IPS DF 19.7 (cell line): ENCODE results near the gene P3H3.
A peak's percentile ranks its signal among the peaks of the same experiment; 100 is the strongest.

ENCODE experiments used
- DNase-seq: peaks from one replicate; pipeline ENCODE4 v3.0.0-alpha.2; 2013; ENCODE audit warnings: low read depth, low spot score

Gene P3H3, protein sequence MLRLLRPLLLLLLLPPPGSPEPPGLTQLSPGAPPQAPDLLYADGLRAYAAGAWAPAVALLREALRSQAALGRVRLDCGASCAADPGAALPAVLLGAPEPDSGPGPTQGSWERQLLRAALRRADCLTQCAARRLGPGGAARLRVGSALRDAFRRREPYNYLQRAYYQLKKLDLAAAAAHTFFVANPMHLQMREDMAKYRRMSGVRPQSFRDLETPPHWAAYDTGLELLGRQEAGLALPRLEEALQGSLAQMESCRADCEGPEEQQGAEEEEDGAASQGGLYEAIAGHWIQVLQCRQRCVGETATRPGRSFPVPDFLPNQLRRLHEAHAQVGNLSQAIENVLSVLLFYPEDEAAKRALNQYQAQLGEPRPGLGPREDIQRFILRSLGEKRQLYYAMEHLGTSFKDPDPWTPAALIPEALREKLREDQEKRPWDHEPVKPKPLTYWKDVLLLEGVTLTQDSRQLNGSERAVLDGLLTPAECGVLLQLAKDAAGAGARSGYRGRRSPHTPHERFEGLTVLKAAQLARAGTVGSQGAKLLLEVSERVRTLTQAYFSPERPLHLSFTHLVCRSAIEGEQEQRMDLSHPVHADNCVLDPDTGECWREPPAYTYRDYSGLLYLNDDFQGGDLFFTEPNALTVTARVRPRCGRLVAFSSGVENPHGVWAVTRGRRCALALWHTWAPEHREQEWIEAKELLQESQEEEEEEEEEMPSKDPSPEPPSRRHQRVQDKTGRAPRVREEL

DNA sequence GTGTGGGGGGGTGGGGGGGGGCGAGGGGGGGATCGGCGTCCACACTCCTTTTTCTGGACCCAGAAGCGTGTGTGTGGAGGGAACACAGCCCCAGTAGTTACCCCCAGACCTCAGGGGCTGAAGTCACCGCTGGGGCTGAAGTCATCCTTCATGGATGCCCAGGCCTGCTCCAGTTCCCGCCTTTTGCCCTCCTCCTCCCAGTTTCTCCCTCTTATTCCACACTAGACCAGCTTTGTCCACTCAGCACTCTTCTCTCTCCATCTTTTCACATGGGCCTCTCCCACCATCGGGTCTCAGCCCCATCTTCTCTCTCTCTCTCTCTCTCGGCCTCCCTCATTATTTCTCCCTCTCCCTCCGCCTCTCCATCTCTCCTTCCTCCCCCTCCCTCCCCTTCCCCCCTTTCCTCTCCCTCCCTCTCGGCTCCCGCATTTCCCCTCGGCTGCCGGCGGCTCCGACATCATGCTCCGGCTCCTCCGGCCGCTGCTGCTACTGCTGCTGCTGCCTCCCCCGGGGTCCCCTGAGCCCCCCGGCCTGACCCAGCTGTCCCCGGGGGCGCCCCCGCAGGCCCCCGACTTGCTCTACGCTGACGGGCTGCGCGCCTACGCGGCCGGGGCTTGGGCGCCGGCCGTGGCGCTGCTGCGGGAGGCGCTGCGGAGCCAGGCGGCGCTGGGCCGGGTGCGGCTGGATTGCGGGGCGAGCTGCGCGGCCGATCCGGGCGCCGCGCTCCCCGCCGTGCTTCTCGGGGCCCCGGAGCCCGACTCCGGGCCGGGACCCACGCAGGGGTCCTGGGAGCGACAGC, at the start of gene P3H3:
P3H3 (plus strand) TSS at position 426 of the 799 bp plus-strand sequence; CDS start at position 460, 34 bp downstream.
- no peak for DNase-seq

DNA sequence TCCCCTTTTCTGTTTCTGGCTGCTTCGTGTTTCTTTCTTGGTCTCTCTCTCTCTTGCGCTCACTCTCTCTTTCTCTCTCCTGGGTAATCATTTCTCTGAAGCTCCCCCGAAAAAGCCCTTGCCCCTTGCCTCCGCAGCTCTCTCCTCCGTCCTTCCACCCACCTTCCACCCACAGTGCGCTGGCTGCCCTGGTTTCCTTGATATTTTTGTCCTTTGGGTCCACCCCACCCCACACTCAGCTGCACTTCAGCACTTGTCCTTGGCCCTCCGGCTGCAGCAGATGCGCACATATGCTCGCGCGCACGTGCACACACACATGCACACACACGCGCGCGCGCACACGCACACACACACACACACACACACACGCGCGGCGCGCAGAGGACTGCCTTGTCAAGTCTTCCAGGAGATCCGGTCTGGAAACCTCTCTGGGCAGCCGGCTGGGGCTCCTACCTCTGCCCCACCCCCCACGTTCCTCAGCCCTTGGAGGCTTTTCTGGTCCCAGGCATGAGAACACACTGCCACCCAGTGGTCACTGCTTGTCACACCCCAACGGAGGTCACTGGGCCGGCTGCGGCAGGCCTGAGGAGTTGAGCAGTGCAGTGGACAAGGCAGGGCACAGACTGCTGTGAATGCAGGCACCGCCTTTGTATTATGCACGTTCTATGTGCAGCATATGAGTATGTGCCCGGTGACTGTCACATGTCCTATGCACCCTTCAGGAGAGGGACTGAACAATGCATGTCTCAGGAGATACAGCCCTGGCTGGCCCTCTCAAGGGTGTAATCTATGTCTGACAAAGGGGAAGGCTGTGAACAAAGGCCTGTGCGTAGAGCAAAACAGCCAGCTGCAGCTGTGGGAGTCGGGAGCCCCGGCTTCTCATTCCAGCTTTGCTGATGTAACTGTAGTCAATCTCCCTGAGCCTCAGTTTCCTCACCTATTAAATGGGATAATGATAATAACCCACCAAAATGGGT, 49.3 kb upstream of the P3H3 start:
- peak; percentile 86 for DNase-seq

DNA sequence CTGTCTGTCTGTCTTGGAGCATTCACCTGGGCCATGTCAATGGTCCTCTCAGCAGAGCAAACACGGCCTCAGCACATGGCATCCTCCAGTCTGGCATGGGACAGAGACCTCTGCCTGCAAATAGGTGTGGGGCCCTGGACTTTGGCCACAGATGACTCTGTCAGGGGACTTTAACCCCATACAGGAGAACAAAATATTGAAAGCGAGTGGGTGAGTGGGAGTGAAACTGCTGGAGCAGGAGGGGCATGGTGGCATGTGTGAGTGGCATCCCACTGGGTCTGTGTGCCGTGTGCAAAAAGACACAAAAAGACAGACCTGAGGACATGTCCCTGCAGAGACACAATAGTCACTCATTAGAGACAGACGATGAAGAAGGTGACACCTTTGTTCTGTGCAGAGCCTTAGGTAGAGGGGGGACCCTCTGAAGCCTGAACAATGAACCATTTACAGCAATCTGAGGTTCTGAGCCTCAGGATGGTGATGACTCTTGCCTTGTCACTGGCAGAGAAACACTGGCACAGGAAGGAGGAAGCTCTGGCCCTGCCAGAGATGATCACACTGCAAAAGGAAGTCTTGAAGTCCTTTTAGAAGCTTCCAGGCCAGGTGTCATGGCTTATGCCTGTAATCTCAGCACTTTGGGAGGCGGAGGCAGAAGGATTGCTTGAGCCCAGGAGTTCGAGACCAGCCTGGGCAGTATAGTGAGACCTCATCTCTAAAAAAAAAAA, 48.3 kb upstream of the P3H3 start:
- DNase-seq = no peak

DNA sequence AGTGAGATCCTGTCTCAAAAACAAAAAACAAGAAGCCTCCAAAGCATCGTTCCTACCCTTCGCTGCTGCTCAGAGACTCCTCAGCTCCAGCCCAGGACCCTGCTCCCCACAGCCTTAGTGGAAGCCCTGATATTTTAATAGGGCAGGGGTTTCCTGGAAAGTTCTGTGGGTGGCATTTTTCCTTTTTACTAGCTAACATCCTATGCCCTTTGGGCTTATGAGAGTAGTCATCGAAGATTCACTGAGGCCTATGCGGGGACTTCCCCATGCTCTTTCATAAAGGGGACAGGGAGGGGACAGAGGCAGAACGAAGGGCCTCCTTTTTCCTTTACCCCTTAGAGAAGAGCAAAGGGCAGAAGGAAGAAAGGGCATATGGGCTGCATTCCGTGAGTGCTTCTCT, 47.6 kb upstream of the P3H3 start:
- no peak for DNase-seq

DNA sequence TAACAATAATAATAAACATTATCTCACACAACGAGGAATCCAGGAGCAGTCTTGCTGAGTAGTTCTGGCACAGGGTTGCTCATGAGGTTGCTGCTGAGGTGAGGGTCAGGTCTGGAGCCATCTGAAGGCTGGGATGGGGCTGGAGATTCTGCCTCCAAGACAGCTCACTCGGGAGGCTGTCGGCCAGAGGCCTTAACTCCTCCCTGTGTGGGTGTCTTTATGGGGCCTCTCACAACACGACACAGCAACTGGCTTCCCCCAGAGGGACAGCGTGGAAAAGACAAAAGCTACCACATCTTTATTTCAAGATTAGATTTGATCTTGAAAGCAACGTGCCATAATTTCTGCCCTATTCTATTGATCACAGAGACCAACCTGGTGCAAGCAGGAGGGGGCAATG, 46.1 kb upstream of the P3H3 start:
- DNase-seq = no peak

DNA sequence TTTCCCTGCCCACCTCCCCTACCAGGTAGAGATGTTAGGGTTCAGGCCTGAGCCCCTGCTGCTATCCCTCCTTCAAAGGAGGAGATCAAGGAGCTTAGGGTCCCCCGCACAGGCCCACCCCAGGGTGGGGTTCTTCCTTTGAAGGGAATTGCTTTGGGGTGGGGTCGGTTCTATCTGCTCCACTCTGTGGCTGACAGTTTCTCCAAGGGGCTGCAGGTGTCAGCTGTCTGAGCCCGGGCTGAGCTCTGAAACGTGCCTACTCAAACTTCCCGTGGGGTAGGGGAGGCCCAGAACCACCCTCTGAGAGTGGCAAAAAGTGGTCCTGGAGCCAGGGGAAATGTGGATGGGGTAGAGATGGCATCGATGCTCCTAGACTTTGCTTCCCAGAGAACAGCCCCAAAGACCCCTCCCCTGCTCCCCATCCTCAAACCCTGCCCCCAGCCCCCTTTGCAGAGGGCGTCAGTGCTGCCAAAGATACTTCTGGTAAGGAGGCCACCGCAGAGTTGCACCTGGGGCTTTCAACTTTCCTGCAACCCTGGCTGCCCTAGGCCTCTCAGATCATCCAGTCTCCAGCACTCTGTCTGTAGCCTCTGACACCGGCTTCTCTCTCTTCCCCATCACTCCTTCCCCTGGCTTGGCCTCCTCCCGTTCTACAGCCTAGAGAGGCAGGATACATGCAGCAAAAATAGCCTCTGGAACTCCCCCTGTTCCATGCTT, 45.2 kb upstream of the P3H3 start:
- DNase-seq = no peak

DNA sequence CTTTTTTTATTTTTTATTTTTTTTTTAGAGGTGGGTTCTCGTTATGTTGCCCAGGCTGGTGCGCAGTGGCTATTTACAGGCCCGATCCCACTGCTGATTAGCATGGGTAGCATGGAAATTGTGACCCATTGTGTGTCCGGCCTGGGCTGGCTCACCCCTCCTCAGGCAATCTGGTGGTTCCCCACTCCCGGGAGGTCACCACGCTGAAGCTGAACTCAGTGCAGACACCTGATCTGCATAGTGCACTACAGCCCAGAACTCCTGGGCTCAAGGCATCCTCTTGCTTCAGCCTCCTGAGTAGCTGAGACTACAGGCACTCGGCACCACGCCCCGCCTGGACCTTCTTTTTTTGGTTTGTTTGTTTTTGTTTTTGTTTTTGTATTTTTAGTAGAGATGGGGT, 44.4 kb upstream of the P3H3 start:
- DNase-seq = no peak

DNA sequence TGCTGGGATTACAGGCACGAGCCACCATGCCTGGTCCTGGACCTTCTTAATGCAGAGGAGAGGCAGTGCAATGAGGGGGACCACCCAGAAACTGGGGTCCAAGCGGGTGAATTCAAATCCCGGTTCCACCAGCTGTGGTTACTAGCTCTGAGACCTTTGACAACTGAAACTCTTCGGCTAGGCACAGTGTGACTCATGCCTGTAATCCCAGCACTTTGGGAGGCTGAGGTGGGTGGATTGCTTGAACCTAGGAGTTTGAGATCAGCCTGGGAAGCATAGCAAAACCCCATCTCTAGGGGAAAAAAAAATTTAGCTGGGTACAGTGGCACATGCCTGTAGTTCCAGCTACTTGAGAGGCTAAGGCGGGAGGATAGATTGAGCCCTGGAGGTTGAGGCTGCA, 43.9 kb upstream of the P3H3 start:
- no peak for DNase-seq

DNA sequence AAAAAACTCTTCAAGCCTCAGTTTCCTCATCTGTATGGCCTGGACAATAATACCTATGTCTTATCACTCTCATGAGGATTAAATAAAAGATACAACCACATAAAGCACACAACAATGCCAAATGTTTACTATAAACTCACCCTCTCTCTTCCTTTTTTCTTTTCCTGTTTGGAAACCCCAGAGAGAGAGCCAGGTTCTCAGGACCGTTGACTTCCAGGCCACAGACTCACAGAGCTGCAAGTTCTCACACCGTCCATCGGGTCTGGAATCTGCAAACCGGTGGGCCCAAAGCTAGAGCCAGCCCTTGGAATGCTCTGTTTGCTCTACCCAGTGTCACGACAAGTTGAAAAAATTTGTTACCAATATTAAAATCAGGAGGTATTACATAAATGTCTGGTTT, 43.4 kb upstream of the P3H3 start:
- DNase-seq = no peak

DNA sequence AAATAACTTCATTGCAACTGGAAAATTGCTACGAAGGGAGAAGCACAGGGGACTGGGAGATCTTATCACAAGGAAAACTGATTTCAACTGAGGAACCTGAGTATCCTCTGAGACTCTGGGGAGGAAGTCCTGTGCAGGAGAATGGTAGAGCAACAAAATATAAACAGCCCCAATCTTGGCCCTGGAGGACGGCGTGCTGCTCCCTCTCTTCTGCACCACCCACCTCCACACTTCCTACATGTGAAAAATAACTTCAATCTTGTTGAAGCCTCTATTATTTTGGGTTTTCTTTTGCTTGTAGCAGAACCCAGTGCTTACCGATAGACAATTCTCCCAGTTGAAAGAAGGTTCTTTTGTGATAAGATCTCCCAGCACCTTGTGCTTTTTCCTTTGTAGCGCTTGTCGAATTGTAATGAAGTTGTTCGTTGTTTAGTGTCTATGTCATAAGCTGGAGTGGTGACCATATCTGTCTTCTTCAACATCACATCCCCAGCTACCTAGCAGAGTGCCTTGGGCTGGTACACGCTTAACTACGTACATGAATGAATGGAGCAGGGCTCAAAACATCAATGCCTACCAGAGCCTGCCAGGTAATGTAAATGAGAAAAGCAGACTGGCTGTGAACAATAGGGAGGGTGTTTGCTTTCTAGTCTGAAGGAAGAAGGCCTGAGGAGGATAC, 41.7 kb upstream of the P3H3 start:
- no peak for DNase-seq

DNA sequence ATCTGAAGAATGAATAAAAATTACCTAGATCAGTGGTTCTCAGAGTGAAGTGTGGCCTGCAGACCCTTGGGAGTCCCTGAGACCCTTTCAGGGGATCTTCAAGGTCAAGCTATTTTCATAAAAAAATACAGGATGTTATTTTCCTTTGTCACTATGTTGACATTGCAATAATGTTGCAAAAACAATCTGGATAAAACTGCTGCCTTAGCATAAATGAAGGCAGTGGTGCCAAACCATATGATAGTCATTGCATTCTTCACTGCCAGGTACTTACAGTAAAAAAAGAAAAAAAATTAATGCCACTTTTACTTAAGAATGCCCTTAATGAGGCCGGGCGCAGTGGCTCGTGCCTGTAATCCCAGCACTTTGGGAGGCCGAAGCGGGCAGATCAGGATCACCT, 40.9 kb upstream of the P3H3 start:
- DNase-seq = no peak

DNA sequence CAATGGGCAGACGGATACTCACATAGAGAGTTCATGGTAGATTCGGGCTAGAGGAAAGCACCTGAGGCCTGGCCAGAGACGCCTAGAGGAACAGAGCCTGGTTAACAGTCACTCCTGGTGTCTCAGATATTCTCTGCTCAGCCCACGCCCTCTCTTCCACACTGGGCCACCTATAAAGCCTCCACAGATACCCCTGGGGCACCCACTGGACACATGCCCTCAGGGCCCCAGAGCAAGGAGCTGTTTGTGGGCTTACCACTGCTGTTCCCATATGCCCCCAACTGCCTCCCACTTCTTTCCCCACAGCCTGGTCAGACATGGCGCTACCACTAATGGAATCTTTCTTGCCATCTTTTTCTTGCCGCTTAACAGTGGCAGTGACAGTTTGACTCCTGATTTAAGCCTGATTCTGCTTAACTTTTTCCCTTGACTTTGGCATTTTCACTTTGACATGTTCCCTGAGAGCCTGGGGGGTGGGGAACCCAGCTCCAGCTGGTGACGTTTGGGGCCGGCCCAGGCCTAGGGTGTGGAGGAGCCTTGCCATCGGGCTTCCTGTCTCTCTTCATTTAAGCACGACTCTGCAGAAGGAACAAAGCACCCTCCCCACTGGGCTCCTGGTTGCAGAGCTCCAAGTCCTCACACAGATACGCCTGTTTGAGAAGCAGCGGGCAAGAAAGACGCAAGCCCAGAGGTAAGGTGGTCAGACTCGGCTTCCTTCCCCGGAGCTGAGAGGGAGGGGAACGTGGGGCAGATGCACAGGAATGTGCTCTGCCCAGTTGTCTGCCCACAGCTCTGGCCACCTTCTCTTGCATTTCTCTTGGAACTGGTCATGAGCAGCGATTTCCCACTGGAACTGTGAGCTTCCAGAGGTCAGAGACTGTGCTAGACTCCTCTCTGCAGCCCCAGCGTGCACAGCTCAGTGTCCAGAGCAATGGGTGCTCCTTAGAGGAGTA, 39.0 kb upstream of the P3H3 start, which contains the start of gene CD4:
CD4 (plus strand) TSS at position 557 of the 953 bp plus-strand sequence. CDS start 10,611 bp downstream, outside the sequence.
- DNase-seq = no peak

DNA sequence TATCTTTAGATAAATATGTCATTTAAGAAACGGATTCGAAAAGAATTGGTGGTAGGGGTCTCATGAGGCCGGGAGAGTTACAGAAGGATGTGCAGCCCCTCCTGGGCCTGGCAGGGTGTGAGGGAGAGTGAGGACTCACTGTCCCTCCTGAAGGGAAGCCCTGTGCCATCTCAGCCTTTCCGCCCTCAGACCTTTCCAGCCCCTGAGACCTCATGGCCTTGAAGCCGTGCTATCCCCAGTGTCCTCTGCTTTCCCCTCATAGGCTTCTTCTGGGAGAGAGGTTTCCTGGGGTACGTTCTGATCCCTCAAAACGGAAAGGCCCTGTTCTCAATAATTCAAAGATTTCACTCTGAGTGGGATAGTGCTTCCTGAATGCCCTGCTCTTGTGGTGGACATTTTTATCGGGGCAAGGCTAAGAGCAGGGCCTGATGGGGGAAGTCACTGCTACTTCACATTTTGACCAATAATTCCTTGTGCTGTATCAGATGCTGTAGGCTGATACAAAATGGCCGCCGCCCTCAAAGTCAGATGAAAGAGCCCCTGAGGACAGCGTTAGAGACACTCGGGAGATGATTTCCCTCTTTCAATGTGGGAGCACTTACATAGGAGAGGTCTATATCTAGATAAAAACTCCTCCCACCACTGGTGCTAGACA, 37.6 kb upstream of the P3H3 start:
- DNase-seq = no peak

DNA sequence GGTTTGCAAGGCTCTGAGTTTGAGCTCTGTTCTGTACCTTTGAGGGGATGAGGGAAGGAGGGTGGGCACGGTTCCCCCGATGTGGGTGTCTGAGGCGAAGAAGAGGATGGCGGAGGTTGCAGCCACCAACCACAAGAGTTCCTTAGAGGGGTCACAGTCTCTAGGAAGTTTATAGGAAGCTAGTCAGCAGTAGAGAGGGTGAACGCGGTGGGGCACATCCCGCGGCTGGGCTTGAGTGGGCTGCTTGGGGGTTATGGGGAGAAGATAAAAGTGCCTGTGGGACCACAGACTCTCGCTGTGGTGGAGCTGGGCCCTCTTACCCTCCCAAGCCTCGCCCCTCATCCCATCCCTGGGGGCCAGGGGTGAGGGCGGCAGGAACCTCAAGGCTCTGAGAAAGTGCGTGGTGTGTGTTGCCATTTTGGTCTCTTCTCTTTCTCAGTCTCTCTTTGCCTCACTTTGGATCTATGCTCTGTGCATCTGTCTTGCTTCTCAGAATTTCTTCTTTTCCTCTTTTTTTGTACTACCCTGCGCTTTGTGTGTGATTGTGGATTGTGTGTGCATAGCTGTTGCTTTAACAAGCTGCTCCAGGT, 36.2 kb upstream of the P3H3 start:
- no peak for DNase-seq

DNA sequence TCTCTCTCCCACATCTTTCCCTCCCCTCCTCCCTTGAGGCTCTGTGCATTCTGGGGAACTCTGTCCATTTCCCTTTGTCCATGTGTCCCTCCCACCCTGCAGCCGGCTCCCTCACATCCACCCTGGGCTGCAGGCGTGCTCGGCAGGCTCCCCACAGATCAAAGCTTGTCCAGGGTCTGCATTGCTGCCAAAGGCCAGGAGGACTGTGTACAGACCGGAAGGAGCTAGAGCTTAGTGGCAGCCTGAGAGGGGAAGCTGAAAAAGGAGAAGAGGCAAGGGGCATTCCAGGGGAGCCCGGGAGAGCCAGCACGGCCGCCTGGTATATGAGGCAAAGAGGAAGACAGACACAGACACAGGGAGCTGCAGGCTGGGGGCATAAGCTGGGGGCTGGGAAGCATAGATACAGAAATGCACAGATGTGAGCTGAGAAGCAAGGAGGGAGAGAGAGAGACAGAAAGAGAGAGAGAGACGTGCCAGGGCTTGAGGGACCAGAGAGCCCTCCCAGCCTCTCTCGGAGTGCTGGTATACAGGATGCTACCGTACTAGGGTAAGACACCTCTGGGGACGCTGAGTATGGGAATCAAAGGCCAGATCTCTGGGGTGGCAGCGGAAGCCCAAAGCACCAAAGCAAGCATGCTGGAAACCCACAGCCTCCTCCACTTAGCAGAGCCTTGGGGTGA, 35.5 kb upstream of the P3H3 start:
- no peak for DNase-seq

DNA sequence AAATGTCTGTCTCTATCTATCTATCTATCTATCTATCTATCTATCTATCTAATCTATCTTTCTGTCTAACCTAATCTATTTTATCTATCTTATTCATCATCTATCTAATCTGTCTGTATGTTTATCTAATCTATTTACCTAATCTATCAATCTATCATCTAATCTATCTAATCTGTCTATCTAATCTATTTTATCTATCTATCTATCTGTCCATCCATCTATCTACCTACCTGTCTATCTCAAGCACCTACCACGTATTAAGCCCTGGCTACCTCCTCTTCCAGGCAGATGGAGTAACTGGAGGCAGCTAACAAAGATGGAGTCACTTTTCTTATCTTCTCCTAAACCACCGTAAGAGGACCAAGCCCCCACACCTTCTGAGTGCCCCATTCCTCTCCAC, 33.1 kb upstream of the P3H3 start:
- DNase-seq = no peak
